HG03442 (cell line): ENCODE measurements around the gene EVC2.
"Not testable (repeated sequence)": the region's sequence is repeated elsewhere in the genome, so short reads cannot be mapped to it uniquely, and the experiment has no call there.

Experiments
- ATAC-seq: cut with Tn5 transposase; IDR thresholded peaks from one replicate; pipeline ENCODE4 v1.9.1; 2021; ENCODE audit warnings: mild to moderate bottlenecking, moderate library complexity; ENCODE audit not compliant: unreplicated experiment

Gene EVC2

GRCh38 chr4:5746829-5747737 lies 38.7 kb upstream of the EVC2 start:
- ATAC-seq, result no peak

GRCh38 chr4:5746250-5746649 lies 37.9 kb upstream of the EVC2 start:
- no peak for ATAC-seq

GRCh38 chr4:5742968-5743367 lies 34.6 kb upstream of the EVC2 start:
- no peak for ATAC-seq

GRCh38 chr4:5742388-5742787 lies 34.0 kb upstream of the EVC2 start:
- ATAC-seq, result no peak

- ATAC-seq, result no peak
Measured at GRCh38 chr4:5738061-5738460, 29.7 kb upstream of the EVC2 start.

- ATAC-seq, result no peak
Measured at GRCh38 chr4:5735463-5735862, 27.1 kb upstream of the EVC2 start.

- no peak for ATAC-seq
Measured at GRCh38 chr4:5734853-5735252, 26.5 kb upstream of the EVC2 start.

GRCh38 chr4:5732158-5732557 lies 23.8 kb upstream of the EVC2 start:
- ATAC-seq, result no peak

- ATAC-seq, result no peak
Measured at GRCh38 chr4:5730993-5731990, 22.9 kb upstream of the EVC2 start.

GRCh38 chr4:5730436-5730835 lies 22.1 kb upstream of the EVC2 start:
- ATAC-seq, result no peak

- ATAC-seq, result not testable (repeated sequence)
Measured at GRCh38 chr4:5728412-5728811, 20.1 kb upstream of the EVC2 start.

- no peak for ATAC-seq
Measured at GRCh38 chr4:5724377-5724776, 16.0 kb upstream of the EVC2 start.

GRCh38 chr4:5722328-5722727 lies 14.0 kb upstream of the EVC2 start:
- no peak for ATAC-seq

GRCh38 chr4:5721923-5722322 lies 13.6 kb upstream of the EVC2 start:
- no peak for ATAC-seq

- no peak for ATAC-seq
Measured at GRCh38 chr4:5720980-5721379, 12.6 kb upstream of the EVC2 start.

GRCh38 chr4:5720157-5720850 lies 11.9 kb upstream of the EVC2 start:
- ATAC-seq, result no peak

GRCh38 chr4:5719350-5720055 lies 11.1 kb upstream of the EVC2 start:
- peak; percentile 61 for ATAC-seq

GRCh38 chr4:5718411-5718810 lies 10.1 kb upstream of the EVC2 start:
- ATAC-seq, result no peak

GRCh38 chr4:5717449-5718158 lies 9.2 kb upstream of the EVC2 start:
- ATAC-seq, result no peak

- ATAC-seq, result no peak
Measured at GRCh38 chr4:5716391-5716790, 8.0 kb upstream of the EVC2 start.
